IPS-18c (cell line): ENCODE data around the gene NCAPG2.
A peak's percentile ranks its signal among the peaks of the same experiment; 100 is the strongest.

Source experiments
- H3K4me3 ChIP-seq: 2 replicates; pipeline ENCODE4 v1.7.0; 2013; ENCODE audit warnings: low read depth, mild to moderate bottlenecking, low read length, moderate library complexity; ENCODE audit not compliant: insufficient read depth
- H3K9me3 ChIP-seq: one replicate; pipeline ENCODE4 v1.6.1; 2013; ENCODE audit warnings: mild to moderate bottlenecking, low read length, moderate library complexity; ENCODE audit not compliant: control insufficient read depth, insufficient read depth

NCAPG2 gene

GRCh38 chr7:158585721-158586498 lies 118.7 kb downstream of the NCAPG2 start:
- Histone ChIP-seq H3K4me3 (peak overlapping the region; percentile 36), H3K9me3 (no peaks in the 10 kb centered on the region)

GRCh38 chr7:158584407-158584806 lies 120.2 kb downstream of the NCAPG2 start:
- Histone ChIP-seq H3K4me3 (no peak overlapping the region), H3K9me3 (no peaks in the 10 kb centered on the region)

- Histone ChIP-seq H3K9me3 (no peaks in the 10 kb centered on the region), H3K4me3 (no peak overlapping the region)
Measured at GRCh38 chr7:158583810-158584209, 120.8 kb downstream of the NCAPG2 start.

- Histone ChIP-seq H3K4me3 (no peak overlapping the region), H3K9me3 (no peaks in the 10 kb centered on the region)
Measured at GRCh38 chr7:158583143-158583542, 121.5 kb downstream of the NCAPG2 start.

- Histone ChIP-seq H3K4me3 (no peak overlapping the region), H3K9me3 (no peaks in the 10 kb centered on the region)
Measured at GRCh38 chr7:158582089-158582456, 122.5 kb downstream of the NCAPG2 start.

- H3K9me3 ChIP-seq = no peaks in the 10 kb centered on the region
- H3K4me3 ChIP-seq = no peak overlapping the region
Measured at GRCh38 chr7:158581440-158582088, 123.0 kb downstream of the NCAPG2 start.
